Measurements from ENCODE around the gene WFDC6. TPM values are rescaled to one million over a fixed set of nuclear protein-coding genes. Genes with fewer than 3 reads are reported as not detected.

The WFDC6 gene
- total and polyA plus RNA-seq, 2 of the 8 experiments (the other 6 are each of a cell fraction or from before 2014, with no cell fraction given): not detected

GRCh38 chr20:45576995-45577394 is 37.7 kb upstream of the WFDC6 start:
- H3K27ac ChIP-seq (ENCODE audit: low read depth, low read length): no peak overlapping the region
- H3K4me3 ChIP-seq (ENCODE audit: extremely low read depth in 1 of 4, insufficient read depth in 2 of 4, low read depth in 3 of 4, low read length in 4 of 4): no peak overlapping the region
- no peak overlapping the region for H2BK5ac ChIP-seq (ENCODE audit: low read depth, low read length)
- H3K9me3 ChIP-seq (ENCODE audit: insufficient read depth in 2 of 2, low read depth in 1 of 2, low read length in 1 of 2): no peaks in the 10 kb centered on the region
- H3K4ac ChIP-seq (replicated peaks; ENCODE audit: insufficient read length, low read depth, low read length): no peak overlapping the region
- no peak overlapping the region for H3K56ac ChIP-seq (replicated peaks; ENCODE audit: insufficient read length, low read depth, low read length)
- POLR2A ChIA-PET (ENCODE audit: partially characterized antibody): interaction anchor here (0.8 kb wide), 1 partner anchor 335 kb away, joined by 3 read pairs; the partner anchor contains the start of gene PLTP
- H2BK120ac ChIP-seq (replicated peaks; ENCODE audit: low read depth, low read length): no peak overlapping the region
- H3K14ac ChIP-seq (ENCODE audit: insufficient read length): no peak overlapping the region
- H2BK12ac ChIP-seq (ENCODE audit: low read depth, low read length): no peak overlapping the region; the same call in 1 of the 2 replicates
- no peak overlapping the region for H3K23ac ChIP-seq (ENCODE audit: insufficient read length)
- 84% methylated on average over 2 of the region's 2 CpGs; no CpG with 5 or more reads in 1 of the 2 experiments for WGBS, 2 experiments (ENCODE audit: extremely low coverage in 1 of 2, insufficient coverage in 1 of 2, insufficient read length in 1 of 2, insufficient replicate concordance in 2 of 2, low coverage in 1 of 2, low lambda C conversion rate in 2 of 2, missing lambda C conversion rate in 1 of 2)
- H4K91ac ChIP-seq (replicated peaks; ENCODE audit: insufficient read length, low read length): no peak overlapping the region
- no peaks in the 10 kb centered on the region for H3K79me2 ChIP-seq (ENCODE audit: control insufficient read depth in 1 of 2, insufficient read depth in 2 of 2, low read length in 2 of 2)
- H4K20me1 ChIP-seq (replicated peaks in 1 of 2; ENCODE audit: control insufficient read depth in 1 of 2, insufficient read depth in 2 of 2, low read length in 2 of 2): no peaks in the 10 kb centered on the region
- H3K23me2 ChIP-seq (ENCODE audit: low read depth, low read length): no peaks in the 10 kb centered on the region
- H3K27me3 ChIP-seq (replicated peaks in 1 of 4; ENCODE audit: control insufficient read depth in 3 of 4, extremely low read depth in 1 of 4, insufficient read depth in 3 of 4, low read length in 3 of 4): no peaks in the 10 kb centered on the region
- no peak for DNase-seq (ENCODE audit: low read depth in 1 of 2, low spot score in 2 of 2)
- FAIRE-seq: no peak
- H3K36me3 ChIP-seq (ENCODE audit: control insufficient read depth in 2 of 4, insufficient read depth in 4 of 4, low read length in 3 of 4): no peaks in the 10 kb centered on the region
- H3K79me1 ChIP-seq (ENCODE audit: low read depth, low read length): no peaks in the 10 kb centered on the region
- no peak overlapping the region for H2BK15ac ChIP-seq (ENCODE audit: low read length)
- H2AFZ ChIP-seq (ENCODE audit: low read length): peak overlapping the region; percentile 55; the same call in 1 of the 2 replicates
- no peak overlapping the region for H3K18ac ChIP-seq (ENCODE audit: extremely low read depth, low read length)
- H3K4me1 ChIP-seq (replicated peaks in 1 of 4; ENCODE audit: control insufficient read depth in 3 of 4, insufficient read depth in 4 of 4, low read length in 3 of 4): peaks cover 0 to 5% (median 2%) of the 10 kb centered on the region in 4 experiments; a peak in 4 of 7 replicates
- CTCF ChIA-PET (ENCODE audit: partially characterized antibody): interaction anchor here (0.6 to 5.2 kb wide), 3 partner anchors 42 to 434 kb away, joined by 3 to 30 read pairs (median 4); no protein-coding TSS in a partner anchor
- H4K8ac ChIP-seq (ENCODE audit: extremely low read depth, insufficient read depth, low read length): no peak overlapping the region
- H4K5ac ChIP-seq (ENCODE audit: insufficient read length, low read depth, low read length): no peak overlapping the region
- H2BK20ac ChIP-seq (ENCODE audit: low read length): no peak overlapping the region
- no peak overlapping the region for H2AK5ac ChIP-seq (ENCODE audit: low read depth, low read length)
- H3K9ac ChIP-seq (replicated peaks in 1 of 4; ENCODE audit: extremely low read depth in 1 of 4, low read depth in 3 of 4, low read length in 3 of 4): no peak overlapping the region
- H3K4me2 ChIP-seq (ENCODE audit: insufficient read depth in 1 of 2, low read depth in 2 of 2, low read length in 2 of 2): no peak overlapping the region
- no peak for TF ChIP-seq BRCA1 (IDR thresholded peaks at IDR 0.05; ENCODE audit: low read depth, low read length)
- TF ChIP-seq TBP (IDR thresholded peaks at IDR 0.05; ENCODE audit: low read depth, low read length): no peak
- peak; percentile 65; the same call in 1 of the 2 replicates for TF ChIP-seq YY1 (IDR thresholded peaks at IDR 0.05; ENCODE audit: low read depth, low read length)
- TF ChIP-seq SAP30 (IDR thresholded peaks at IDR 0.05; ENCODE audit: insufficient read depth, insufficient replicate concordance, low read length): no peak
- no peak for TF ChIP-seq CTBP2 (IDR thresholded peaks at IDR 0.05; ENCODE audit: borderline replicate concordance, insufficient read depth, insufficient read length, low read length)
- no peak for TF ChIP-seq CHD1 (IDR thresholded peaks at IDR 0.05; ENCODE audit: low read depth, low read length)
- no peak for TF ChIP-seq JUND (IDR thresholded peaks at IDR 0.05; ENCODE audit: low read length)
